HepG2 (cell line): ENCODE results near the gene INTS1. TPM values are rescaled to one million over a fixed set of nuclear protein-coding genes. Genes with fewer than 3 reads are reported as not detected.

Source experiments
- ERF ChIP-seq: IDR thresholded peaks from 2 replicates; pipeline ENCODE4 v1.6.1; 2018; ENCODE audit warnings: missing biosample characterization, missing genetic modification reagents
- HDAC1 ChIP-seq: sonication (generic); formaldehyde crosslinking; IDR thresholded peaks from 2 replicates; pipeline ENCODE4 v1.5.1; 2020; ENCODE audit warnings: mild to moderate bottlenecking, missing genetic modification reagents
- JUND ChIP-seq: sonication (generic); formaldehyde crosslinking; IDR thresholded peaks from 2 replicates; pipeline ENCODE4 v1.8.0; 2022; ENCODE audit warnings: mild to moderate bottlenecking, missing genetic modification reagents
- KAT8 ChIP-seq: IDR thresholded peaks from 2 replicates; pipeline ENCODE4 v1.6.1; 2016; ENCODE audit warnings: missing genetic modification reagents, missing compliant biosample characterization
- KLF6 ChIP-seq: IDR thresholded peaks from 2 replicates; pipeline ENCODE4 v1.8.0; 2016; ENCODE audit warnings: missing biosample characterization, missing genetic modification reagents
- KLF9 ChIP-seq: IDR thresholded peaks from 2 replicates; pipeline ENCODE4 v1.6.1; 2016; ENCODE audit warnings: low read depth
- LBX2 ChIP-seq: sonication (generic); formaldehyde crosslinking; IDR thresholded peaks from 2 replicates; pipeline ENCODE4 v1.5.0; 2020; ENCODE audit warnings: missing genetic modification reagents, mild to moderate bottlenecking, borderline replicate concordance
- NFE2L1 ChIP-seq: sonication (generic); formaldehyde crosslinking; IDR thresholded peaks from 2 replicates; pipeline ENCODE4 v1.4.0; 2020; ENCODE audit warnings: missing genetic modification reagents, mild to moderate bottlenecking, borderline replicate concordance
- NFKB2 ChIP-seq: sonication (generic); formaldehyde crosslinking; IDR thresholded peaks from 2 replicates; pipeline ENCODE4 v1.4.0; 2020; ENCODE audit warnings: missing genetic modification reagents, borderline replicate concordance
- PAX8 ChIP-seq: sonication (generic); formaldehyde crosslinking; IDR thresholded peaks from 2 replicates; pipeline ENCODE4 v1.8.0; 2022; ENCODE audit warnings: mild to moderate bottlenecking, missing genetic modification reagents, borderline replicate concordance
- PRDM10 ChIP-seq: sonication (generic); formaldehyde crosslinking; IDR thresholded peaks from 2 replicates; pipeline ENCODE4 v1.4.0; 2020; ENCODE audit warnings: low read depth, missing genetic modification reagents
- SAP130 ChIP-seq: IDR thresholded peaks from 2 replicates; pipeline ENCODE4 v1.6.1; 2016; ENCODE audit warnings: low read depth
- SCMH1 ChIP-seq: sonication (generic); formaldehyde crosslinking; IDR thresholded peaks from 2 replicates; pipeline ENCODE4 v1.9.0; 2021; ENCODE audit warnings: missing genetic modification reagents, mild to moderate bottlenecking, borderline replicate concordance
- SP4 ChIP-seq: sonication (generic); formaldehyde crosslinking; IDR thresholded peaks from 2 replicates; pipeline ENCODE4 v1.8.1; 2023; ENCODE audit warnings: mild to moderate bottlenecking, missing genetic modification reagents
- SRF ChIP-seq: IDR thresholded peaks from 2 replicates; pipeline ENCODE4 v1.6.1; 2011; ENCODE audit warnings: mild to moderate bottlenecking, low read depth, low read length, moderate library complexity
- THAP11 ChIP-seq: IDR thresholded peaks from 2 replicates; pipeline ENCODE4 v1.6.1; 2016; ENCODE audit warnings: missing biosample characterization, missing genetic modification reagents
- ZNF337 ChIP-seq: sonication (generic); formaldehyde crosslinking; IDR thresholded peaks from 2 replicates; pipeline ENCODE4 v1.5.1; 2020; ENCODE audit warnings: missing genetic modification reagents, low read depth, mild to moderate bottlenecking, borderline replicate concordance
- ZNF687 ChIP-seq: sonication (generic); formaldehyde crosslinking; IDR thresholded peaks from 2 replicates; pipeline ENCODE4 v1.5.1; 2020; ENCODE audit warnings: mild to moderate bottlenecking, missing genetic modification reagents, moderate library complexity
- polyA plus RNA-seq, 8 experiments: library from polyadenylated mRNA; depleted of rRNA in 3 of 8; stranded (reverse) in 7 of 8; unstranded in 1 of 8; fragments of >200 nt; fragmentation: Illumina TruSeq in 4 of 8; extraction: Trizol in 4 of 8; gene quantifications; 2 replicates each; pipeline versions ENCODE4 v1.2.1 to v1.2.3, GENCODE V29; 2011 to 2016; ENCODE audit warnings: low read depth in 4 of 8, missing spikeins in 1 of 8, mixed read lengths in 1 of 8; ENCODE audit not compliant: insufficient read depth in 1 of 8
- total RNA-seq, 5 experiments: library from RNA; depleted of rRNA; stranded (reverse); fragments of >200 nt; fragmentation: Illumina TruSeq; extraction: Trizol; gene quantifications; 2 replicates each; pipeline ENCODE4 v1.2.3, GENCODE V29; 2016; ENCODE audit warnings: low read depth in 1 of 5

The INTS1 gene
- total and polyA plus RNA-seq, 2 of the 13 experiments (the other 11 are each of a cell fraction or from before 2014, with no cell fraction given), result 13.7 to 29.0 TPM

- 0 out of 2 replicates have a peak, but pooled peaks have one; percentile 20 for TF ChIP-seq LBX2 (CRISPR knock-in tag)
- peak; percentile 24; the same call in 1 of the 2 replicates for TF ChIP-seq NFKB2
- peak; percentile 90 for TF ChIP-seq PRDM10 (CRISPR knock-in tag)
- TF ChIP-seq KLF6 (CRISPR knock-in tag), result no peak
- no peak for TF ChIP-seq SP4 (CRISPR knock-in tag)
- no peak for TF ChIP-seq KAT8 (CRISPR knock-in tag)
- no peak for TF ChIP-seq JUND (CRISPR knock-in tag)
- TF ChIP-seq ERF (CRISPR knock-in tag), result no peak
- peak; percentile 71 for TF ChIP-seq SAP130
- TF ChIP-seq PAX8 (CRISPR knock-in tag), result no peak
- no peak for TF ChIP-seq THAP11 (CRISPR knock-in tag)
- 0 out of 2 replicates have a peak, but pooled peaks have one; percentile 13 for TF ChIP-seq SRF
- TF ChIP-seq KLF9 (CRISPR knock-in tag), result no peak
- TF ChIP-seq SCMH1 (CRISPR knock-in tag), result no peak
- TF ChIP-seq HDAC1 (CRISPR knock-in tag), result peak; percentile 9; the same call in 1 of the 2 replicates
- TF ChIP-seq ZNF687 (CRISPR knock-in tag), result peak; percentile 61
- no peak for TF ChIP-seq NFE2L1 (CRISPR knock-in tag)
- no peak for TF ChIP-seq ZNF337 (CRISPR knock-in tag)
Measured at GRCh38 chr7:1457059-1457948, 46.9 kb downstream of the INTS1 start (continued).
